LNCaP clone FGC (cell line): Measurements from ENCODE around the gene CCDC85C.

Experiments
- DNase-seq: peaks from one replicate; pipeline ENCODE4 v3.0.0-alpha.2; 2011; ENCODE audit warnings: low read depth
- H3K4me3 ChIP-seq: 2 replicates; pipeline ENCODE4 v1.5.1; 2011; ENCODE audit warnings: mild to moderate bottlenecking, low read depth, low read length, control low read depth
- CTCF ChIP-seq: IDR thresholded peaks from 2 replicates; pipeline ENCODE4 v1.5.1; 2012; ENCODE audit warnings: mild to moderate bottlenecking; ENCODE audit not compliant: control insufficient read depth, insufficient read depth; ENCODE audit errors: extremely low read depth

The CCDC85C gene

GRCh38 chr14:99552572-99553216, 51.3 kb downstream of the CCDC85C start:
- no peak for TF ChIP-seq CTCF
- H3K4me3 ChIP-seq = no peak overlapping the region
- no peak for DNase-seq

GRCh38 chr14:99552021-99552553, 51.9 kb downstream of the CCDC85C start:
- DNase-seq = no peak
- no peak overlapping the region for H3K4me3 ChIP-seq
- TF ChIP-seq CTCF = no peak

- H3K4me3 ChIP-seq = no peak overlapping the region
- TF ChIP-seq CTCF = no peak
- DNase-seq = no peak
Measured at GRCh38 chr14:99551034-99551922, 52.7 kb downstream of the CCDC85C start.

GRCh38 chr14:99550387-99550992, 53.5 kb downstream of the CCDC85C start:
- DNase-seq = no peak
- no peak overlapping the region for H3K4me3 ChIP-seq
- no peak for TF ChIP-seq CTCF

- DNase-seq = no peak
- no peak for TF ChIP-seq CTCF
- H3K4me3 ChIP-seq = no peak overlapping the region
Measured at GRCh38 chr14:99549684-99550083, 54.3 kb downstream of the CCDC85C start.

- no peak for DNase-seq
- no peak overlapping the region for H3K4me3 ChIP-seq
- TF ChIP-seq CTCF = no peak
Measured at GRCh38 chr14:99548871-99549515, 55.0 kb downstream of the CCDC85C start.
